ENCODE measurements around the gene PHACTR1. TPM values are rescaled to one million over a fixed set of nuclear protein-coding genes. Genes with fewer than 3 reads are reported as not detected.

PHACTR1 gene
- total RNA-seq, 1 experiment from 2014 or later = 15.5 TPM

GRCh38 chr6:13189710-13190109, 473.1 kb downstream of the PHACTR1 start (continued):
- TF ChIP-seq ERG (CRISPR knock-in tag; IDR thresholded peaks at IDR 0.05) (no peak), NFYB (CRISPR knock-in tag; conservative IDR thresholded peaks at IDR 0.05; ENCODE audit: low read depth) (no peak), ARID4B (CRISPR knock-in tag; IDR thresholded peaks at IDR 0.05; ENCODE audit: borderline replicate concordance) (no peak), AR (CRISPR knock-in tag; IDR thresholded peaks at IDR 0.05) (no peak), ZNF121 (CRISPR knock-in tag; IDR thresholded peaks at IDR 0.05) (no peak), ZNF281 (CRISPR knock-in tag; IDR thresholded peaks at IDR 0.05) (no peak), ATF3 (CRISPR knock-in tag; conservative IDR thresholded peaks at IDR 0.05) (no peak), ZBTB43 (CRISPR knock-in tag; IDR thresholded peaks at IDR 0.05) (no peak), ZNF219 (CRISPR knock-in tag; IDR thresholded peaks at IDR 0.05; ENCODE audit: borderline replicate concordance) (no peak), NR1H2 (CRISPR knock-in tag; IDR thresholded peaks at IDR 0.05) (no peak), USF2 (CRISPR knock-in tag; IDR thresholded peaks at IDR 0.05) (no peak), CTCF (IDR thresholded peaks at IDR 0.05) (no peak), E2F1 (CRISPR knock-in tag; IDR thresholded peaks at IDR 0.05) (no peak), RORB (CRISPR knock-in tag; IDR thresholded peaks at IDR 0.05) (no peak), MLX (CRISPR knock-in tag; IDR thresholded peaks at IDR 0.05) (no peak)

Data from WTC11 (cell line).